ENCODE results near the gene CLK1. TPM values are rescaled to one million over a fixed set of nuclear protein-coding genes. Genes with fewer than 3 reads are reported as not detected.

The CLK1 gene
- total and polyA plus RNA-seq, 9 of the 15 experiments (the other 6 are each of a cell fraction or from before 2014, with no cell fraction given) = 29.3 to 99.2 (median 47.0) TPM

- no peak for DNase-seq (ENCODE audit: extremely low read depth in 1 of 4, low spot score in 3 of 4)
- Histone ChIP-seq H3K27ac (ENCODE audit: extremely low read depth, low read depth, low read length) (no peak overlapping the region), H3K36me3 (ENCODE audit: control insufficient read depth, insufficient read depth, low read length) (peaks cover 98% of the 10 kb centered on the region), H2AFZ (ENCODE audit: low read depth, low read length) (no peak overlapping the region), H3K9me3 (replicated peaks; ENCODE audit: control insufficient read depth, insufficient read depth, low read depth, low read length) (no peaks in the 10 kb centered on the region), H3K4me2 (ENCODE audit: insufficient read depth, low read length) (no peak overlapping the region), H4K20me1 (replicated peaks; ENCODE audit: control insufficient read depth, insufficient read depth, low read length) (peaks cover 8% of the 10 kb centered on the region; the same call in 1 of the 2 replicates), H3K4me3 (no peak overlapping the region), H3K27me3 (ENCODE audit: control insufficient read depth in 2 of 2, insufficient read depth in 2 of 2, low read length in 2 of 2) (no peaks in the 10 kb centered on the region), H3K79me2 (ENCODE audit: control insufficient read depth, insufficient read depth, low read length) (peaks cover 52% of the 10 kb centered on the region), H3K4me1 (replicated peaks in 1 of 2; ENCODE audit: control insufficient read depth in 2 of 2, insufficient read depth in 2 of 2, low read length in 2 of 2) (peaks cover 0 to 2% of the 10 kb centered on the region in 2 experiments; a peak in 2 of 5 replicates), H3K9ac (ENCODE audit: insufficient read depth in 1 of 2, low read depth in 2 of 2, low read length in 2 of 2) (no peak overlapping the region), H3K9me1 (ENCODE audit: control insufficient read depth, insufficient read depth, low read length) (no peaks in the 10 kb centered on the region)
- no TSS peak for BruUV-seq (replicated peaks)
- 97% methylated on average over 5 of the region's 8 CpGs for WGBS (ENCODE audit: insufficient coverage, low coverage, missing lambda C conversion rate)
- in situ Hi-C loops (cut with MboI) = no loop called here
- intact Hi-C loops (cut with micrococcal nuclease) = no loop called here
- no peak for ATAC-seq
- CTCF ChIA-PET (ENCODE audit: low intra/inter-chr PET ratio) = no interaction called here
- FAIRE-seq = no peak
- TF ChIP-seq NEUROD1 (IDR thresholded peaks at IDR 0.05; ENCODE audit: borderline replicate concordance, low read depth, low read length, partially characterized antibody) = no peak
- TF ChIP-seq CHD4 (IDR thresholded peaks at IDR 0.05; ENCODE audit: insufficient read depth, insufficient replicate concordance, low read depth, low read length, poor library complexity, severe bottlenecking) = no peak
- TF ChIP-seq ZNF436 (CRISPR knock-in tag; IDR thresholded peaks at IDR 0.05) = no peak
- no peak for TF ChIP-seq ZBTB8A (IDR thresholded peaks at IDR 0.05; ENCODE audit: partially characterized antibody)
- no peak for TF ChIP-seq FOXP4 (CRISPR knock-in tag; IDR thresholded peaks at IDR 0.05; ENCODE audit: borderline replicate concordance)
- no peak for TF ChIP-seq IRF9 (tag; IDR thresholded peaks at IDR 0.05)
- no peak for TF ChIP-seq GATAD2A (IDR thresholded peaks at IDR 0.05)
- TF ChIP-seq E2F5 (CRISPR knock-in tag; IDR thresholded peaks at IDR 0.05) = no peak
- no peak for TF ChIP-seq KDM4B (IDR thresholded peaks at IDR 0.05; ENCODE audit: borderline replicate concordance in 2 of 2, low read depth in 1 of 2)
- no peak for TF ChIP-seq ZNF143 (CRISPR knock-in tag; IDR thresholded peaks at IDR 0.05)
- no peak for TF ChIP-seq SMAD4 (CRISPR knock-in tag; conservative IDR thresholded peaks at IDR 0.05)
- TF ChIP-seq ZNF12 (CRISPR knock-in tag; IDR thresholded peaks at IDR 0.05) = no peak
- TF ChIP-seq HDAC1 (IDR thresholded peaks at IDR 0.05) = no peak
- TF ChIP-seq ZKSCAN3 (CRISPR knock-in tag; IDR thresholded peaks at IDR 0.05) = no peak
- no peak for TF ChIP-seq ZNF133 (CRISPR knock-in tag; IDR thresholded peaks at IDR 0.05)
- no peak for TF ChIP-seq ELF1 (tag; IDR thresholded peaks at IDR 0.05)
- no peak for TF ChIP-seq TFAM (CRISPR knock-in tag; conservative IDR thresholded peaks at IDR 0.05)
- no peak for TF ChIP-seq TEAD2 (tag; IDR thresholded peaks at IDR 0.05)
- TF ChIP-seq MXI1 (IDR thresholded peaks at IDR 0.05; ENCODE audit: low read depth, low read length) = no peak
- TF ChIP-seq PHF21A (IDR thresholded peaks at IDR 0.05; ENCODE audit: borderline replicate concordance, low read depth) = no peak
- POLR2A ChIA-PET = interaction anchor here (1.7 to 3.2 kb wide), 2 partner anchors 8 to 12 kb away, joined by 7 to 12 read pairs; no protein-coding TSS in a partner anchor
Observed at GRCh38 chr2:200856806-200857205, 7.7 kb downstream of the CLK1 start.

Data from K562 (cell line).